GM18502 (cell line): ENCODE data around the gene CES5A.
"Not testable (repeated sequence)": the region's sequence is repeated elsewhere in the genome, so short reads cannot be mapped to it uniquely, and the experiment has no call there.

ENCODE experiments used
- ATAC-seq: cut with Tn5 transposase; IDR thresholded peaks from one replicate; pipeline ENCODE4 v1.9.1; 2021; ENCODE audit warnings: mild to moderate bottlenecking; ENCODE audit not compliant: unreplicated experiment, poor library complexity

The CES5A gene

GRCh38 chr16:55832425-55832772, 42.8 kb downstream of the CES5A start:
- no peak for ATAC-seq

- no peak for ATAC-seq
Observed at GRCh38 chr16:55830658-55831294, 44.4 kb downstream of the CES5A start.

GRCh38 chr16:55829232-55829631, 45.9 kb downstream of the CES5A start:
- ATAC-seq, result not testable (repeated sequence)

- ATAC-seq, result no peak
Observed at GRCh38 chr16:55828680-55829079, 46.5 kb downstream of the CES5A start.

- no peak for ATAC-seq
Observed at GRCh38 chr16:55825115-55825728, 50.0 kb downstream of the CES5A start.

- ATAC-seq, result no peak
Observed at GRCh38 chr16:55824473-55825000, 50.6 kb downstream of the CES5A start.

GRCh38 chr16:55822280-55822810, 52.8 kb downstream of the CES5A start:
- no peak for ATAC-seq

- no peak for ATAC-seq
Observed at GRCh38 chr16:55821210-55821609, 54.0 kb downstream of the CES5A start.

- no peak for ATAC-seq
Observed at GRCh38 chr16:55820615-55821014, 54.6 kb downstream of the CES5A start.

GRCh38 chr16:55817236-55817912, 57.8 kb downstream of the CES5A start:
- ATAC-seq, result no peak

GRCh38 chr16:55816222-55816621, 59.0 kb downstream of the CES5A start:
- ATAC-seq, result not testable (repeated sequence)

- ATAC-seq, result no peak
Observed at GRCh38 chr16:55815320-55815719, 59.9 kb downstream of the CES5A start.

- ATAC-seq, result not testable (repeated sequence)
Observed at GRCh38 chr16:55814174-55814573, 61.0 kb downstream of the CES5A start.

GRCh38 chr16:55813730-55814129, 61.4 kb downstream of the CES5A start:
- ATAC-seq, result not testable (repeated sequence)

GRCh38 chr16:55812951-55813350, 62.2 kb downstream of the CES5A start:
- no peak for ATAC-seq

GRCh38 chr16:55811811-55812210, 63.4 kb downstream of the CES5A start:
- no peak for ATAC-seq

GRCh38 chr16:55810451-55810961, 64.7 kb downstream of the CES5A start:
- ATAC-seq, result no peak

GRCh38 chr16:55809851-55810250, 65.3 kb downstream of the CES5A start:
- ATAC-seq, result no peak

- ATAC-seq, result no peak
Observed at GRCh38 chr16:55809386-55809785, 65.8 kb downstream of the CES5A start.

- not testable (repeated sequence) for ATAC-seq
Observed at GRCh38 chr16:55808286-55808685, 66.9 kb downstream of the CES5A start.

- ATAC-seq, result not testable (repeated sequence)
Observed at GRCh38 chr16:55805104-55805503, 70.1 kb downstream of the CES5A start.
